SK-N-SH (cell line): ENCODE results near the gene MRPL58.

Experiments used
- EZH2phosphoT487 ChIP-seq: fragments of 200-600 bp; sonication (generic); IDR thresholded peaks from 2 replicates; pipeline ENCODE4 v1.6.1; 2017; ENCODE audit warnings: low read depth, mixed run types, mild to moderate bottlenecking, antibody characterized with exemption, moderate library complexity, borderline replicate concordance
- NFIC ChIP-seq: IDR thresholded peaks from 2 replicates; pipeline ENCODE4 v1.4.0; 2012; ENCODE audit warnings: borderline replicate concordance
- RAD21 ChIP-seq: IDR thresholded peaks from 2 replicates; pipeline ENCODE4 v1.6.1; 2012; ENCODE audit warnings: mild to moderate bottlenecking, low read length
- TAF1 ChIP-seq: IDR thresholded peaks from 2 replicates; pipeline ENCODE4 v1.6.1; 2012; ENCODE audit warnings: low read depth, mild to moderate bottlenecking, low read length, moderate library complexity, borderline replicate concordance
- TF ChIP-seq, protein P1 (sequence below): fragments of 200-600 bp; sonication (generic); IDR thresholded peaks from 2 replicates; pipeline ENCODE4 v1.6.1; 2017; ENCODE audit warnings: antibody characterized with exemption, mild to moderate bottlenecking, moderate library complexity
- TF ChIP-seq, protein P2 (sequence below): IDR thresholded peaks from 2 replicates; pipeline ENCODE4; 2012
- TF ChIP-seq, protein P3 (sequence below): fragments of 150-350 bp; IDR thresholded peaks from 2 replicates; pipeline ENCODE4 v1.6.1; 2017; ENCODE audit warnings: antibody characterized with exemption, low read length, low read depth, borderline replicate concordance
- TF ChIP-seq, protein P4 (sequence below): IDR thresholded peaks from 2 replicates; pipeline ENCODE4 v1.4.0; 2012; ENCODE audit warnings: low read depth
- TF ChIP-seq, protein P5 (sequence below): IDR thresholded peaks from 2 replicates; pipeline ENCODE4 v1.4.0; 2012; ENCODE audit warnings: low read depth, borderline replicate concordance
- TF ChIP-seq, protein P6 (sequence below): IDR thresholded peaks from 2 replicates; pipeline ENCODE4 v1.4.0; 2012; ENCODE audit warnings: low read depth, borderline replicate concordance

DNA sequence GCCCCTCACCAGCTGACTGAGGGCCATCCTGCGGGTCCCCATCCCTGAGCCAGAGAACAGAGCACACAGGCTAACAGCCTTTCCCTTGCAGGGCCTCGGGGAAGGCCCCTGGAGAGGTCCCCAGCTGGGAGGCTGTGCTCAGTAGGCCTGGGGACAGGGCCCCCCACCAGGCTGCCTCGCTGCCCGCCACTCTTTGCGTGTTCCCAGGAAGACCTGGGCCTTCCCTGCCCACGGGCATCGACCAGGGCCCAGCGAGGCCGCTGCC, 40.7 kb upstream of the MRPL58 start:
- TF ChIP-seq, protein P1, sequence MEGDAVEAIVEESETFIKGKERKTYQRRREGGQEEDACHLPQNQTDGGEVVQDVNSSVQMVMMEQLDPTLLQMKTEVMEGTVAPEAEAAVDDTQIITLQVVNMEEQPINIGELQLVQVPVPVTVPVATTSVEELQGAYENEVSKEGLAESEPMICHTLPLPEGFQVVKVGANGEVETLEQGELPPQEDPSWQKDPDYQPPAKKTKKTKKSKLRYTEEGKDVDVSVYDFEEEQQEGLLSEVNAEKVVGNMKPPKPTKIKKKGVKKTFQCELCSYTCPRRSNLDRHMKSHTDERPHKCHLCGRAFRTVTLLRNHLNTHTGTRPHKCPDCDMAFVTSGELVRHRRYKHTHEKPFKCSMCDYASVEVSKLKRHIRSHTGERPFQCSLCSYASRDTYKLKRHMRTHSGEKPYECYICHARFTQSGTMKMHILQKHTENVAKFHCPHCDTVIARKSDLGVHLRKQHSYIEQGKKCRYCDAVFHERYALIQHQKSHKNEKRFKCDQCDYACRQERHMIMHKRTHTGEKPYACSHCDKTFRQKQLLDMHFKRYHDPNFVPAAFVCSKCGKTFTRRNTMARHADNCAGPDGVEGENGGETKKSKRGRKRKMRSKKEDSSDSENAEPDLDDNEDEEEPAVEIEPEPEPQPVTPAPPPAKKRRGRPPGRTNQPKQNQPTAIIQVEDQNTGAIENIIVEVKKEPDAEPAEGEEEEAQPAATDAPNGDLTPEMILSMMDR = no peak
- TF ChIP-seq, protein P2, sequence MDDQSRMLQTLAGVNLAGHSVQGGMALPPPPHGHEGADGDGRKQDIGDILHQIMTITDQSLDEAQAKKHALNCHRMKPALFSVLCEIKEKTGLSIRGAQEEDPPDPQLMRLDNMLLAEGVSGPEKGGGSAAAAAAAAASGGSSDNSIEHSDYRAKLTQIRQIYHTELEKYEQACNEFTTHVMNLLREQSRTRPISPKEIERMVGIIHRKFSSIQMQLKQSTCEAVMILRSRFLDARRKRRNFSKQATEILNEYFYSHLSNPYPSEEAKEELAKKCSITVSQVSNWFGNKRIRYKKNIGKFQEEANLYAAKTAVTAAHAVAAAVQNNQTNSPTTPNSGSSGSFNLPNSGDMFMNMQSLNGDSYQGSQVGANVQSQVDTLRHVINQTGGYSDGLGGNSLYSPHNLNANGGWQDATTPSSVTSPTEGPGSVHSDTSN = no peak
- no peak for TF ChIP-seq NFIC
- no peak for TF ChIP-seq EZH2phosphoT487
- TF ChIP-seq, protein P3, sequence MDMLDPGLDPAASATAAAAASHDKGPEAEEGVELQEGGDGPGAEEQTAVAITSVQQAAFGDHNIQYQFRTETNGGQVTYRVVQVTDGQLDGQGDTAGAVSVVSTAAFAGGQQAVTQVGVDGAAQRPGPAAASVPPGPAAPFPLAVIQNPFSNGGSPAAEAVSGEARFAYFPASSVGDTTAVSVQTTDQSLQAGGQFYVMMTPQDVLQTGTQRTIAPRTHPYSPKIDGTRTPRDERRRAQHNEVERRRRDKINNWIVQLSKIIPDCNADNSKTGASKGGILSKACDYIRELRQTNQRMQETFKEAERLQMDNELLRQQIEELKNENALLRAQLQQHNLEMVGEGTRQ = no peak
- TF ChIP-seq, protein P4, sequence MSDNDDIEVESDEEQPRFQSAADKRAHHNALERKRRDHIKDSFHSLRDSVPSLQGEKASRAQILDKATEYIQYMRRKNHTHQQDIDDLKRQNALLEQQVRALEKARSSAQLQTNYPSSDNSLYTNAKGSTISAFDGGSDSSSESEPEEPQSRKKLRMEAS = no peak
- no peak for TF ChIP-seq TAF1
- TF ChIP-seq, protein P5, sequence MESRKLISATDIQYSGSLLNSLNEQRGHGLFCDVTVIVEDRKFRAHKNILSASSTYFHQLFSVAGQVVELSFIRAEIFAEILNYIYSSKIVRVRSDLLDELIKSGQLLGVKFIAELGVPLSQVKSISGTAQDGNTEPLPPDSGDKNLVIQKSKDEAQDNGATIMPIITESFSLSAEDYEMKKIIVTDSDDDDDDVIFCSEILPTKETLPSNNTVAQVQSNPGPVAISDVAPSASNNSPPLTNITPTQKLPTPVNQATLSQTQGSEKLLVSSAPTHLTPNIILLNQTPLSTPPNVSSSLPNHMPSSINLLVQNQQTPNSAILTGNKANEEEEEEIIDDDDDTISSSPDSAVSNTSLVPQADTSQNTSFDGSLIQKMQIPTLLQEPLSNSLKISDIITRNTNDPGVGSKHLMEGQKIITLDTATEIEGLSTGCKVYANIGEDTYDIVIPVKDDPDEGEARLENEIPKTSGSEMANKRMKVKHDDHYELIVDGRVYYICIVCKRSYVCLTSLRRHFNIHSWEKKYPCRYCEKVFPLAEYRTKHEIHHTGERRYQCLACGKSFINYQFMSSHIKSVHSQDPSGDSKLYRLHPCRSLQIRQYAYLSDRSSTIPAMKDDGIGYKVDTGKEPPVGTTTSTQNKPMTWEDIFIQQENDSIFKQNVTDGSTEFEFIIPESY = no peak
- no peak for TF ChIP-seq RAD21
- TF ChIP-seq, protein P6, sequence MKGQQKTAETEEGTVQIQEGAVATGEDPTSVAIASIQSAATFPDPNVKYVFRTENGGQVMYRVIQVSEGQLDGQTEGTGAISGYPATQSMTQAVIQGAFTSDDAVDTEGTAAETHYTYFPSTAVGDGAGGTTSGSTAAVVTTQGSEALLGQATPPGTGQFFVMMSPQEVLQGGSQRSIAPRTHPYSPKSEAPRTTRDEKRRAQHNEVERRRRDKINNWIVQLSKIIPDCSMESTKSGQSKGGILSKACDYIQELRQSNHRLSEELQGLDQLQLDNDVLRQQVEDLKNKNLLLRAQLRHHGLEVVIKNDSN = no peak
